Mesendoderm (in vitro differentiated cells): ENCODE data around the gene CASP5.

Source experiments
- DNase-seq: peaks from one replicate; pipeline ENCODE4 v3.0.0; 2013
- H2AK5ac ChIP-seq: 2 replicates; pipeline ENCODE4 v1.6.1; 2013; ENCODE audit warnings: low read length, inconsistent platforms
- H2BK120ac ChIP-seq: 2 replicates; pipeline ENCODE4 v1.6.1; 2013; ENCODE audit warnings: low read depth, mild to moderate bottlenecking, low read length, moderate library complexity, mixed read lengths
- H2BK15ac ChIP-seq: replicated peaks from 2 replicates; pipeline ENCODE4 v1.6.1; 2013; ENCODE audit warnings: low read depth, mild to moderate bottlenecking, moderate library complexity
- H2BK5ac ChIP-seq: 2 replicates; pipeline ENCODE4 v1.6.1; 2013; ENCODE audit warnings: low read length, inconsistent platforms
- H3K18ac ChIP-seq: 2 replicates; pipeline ENCODE4 v1.6.1; 2013; ENCODE audit warnings: mild to moderate bottlenecking, low read length, mixed read lengths
- H3K23ac ChIP-seq: one replicate; pipeline ENCODE4 v1.6.1; 2013; ENCODE audit warnings: low read length
- H3K27ac ChIP-seq: 2 replicates; pipeline ENCODE4 v1.5.1; 2013; ENCODE audit warnings: low read depth, mild to moderate bottlenecking, inconsistent platforms, low read length, moderate library complexity
- H3K27me3 ChIP-seq: 2 replicates; pipeline ENCODE4 v1.6.1; 2013; ENCODE audit warnings: low read length, control low read depth, mild to moderate bottlenecking, inconsistent platforms; ENCODE audit not compliant: insufficient read depth, poor library complexity
- H3K36me3 ChIP-seq: 2 replicates; pipeline ENCODE4 v1.6.1; 2013; ENCODE audit warnings: low read length, inconsistent platforms; ENCODE audit not compliant: control insufficient read depth, insufficient read depth
- H3K4ac ChIP-seq: one replicate; pipeline ENCODE4 v1.6.1; 2013; ENCODE audit warnings: low read depth, mild to moderate bottlenecking, low read length, moderate library complexity
- H3K4me1 ChIP-seq: 2 replicates; pipeline ENCODE4 v1.6.1; 2013; ENCODE audit warnings: low read depth, low read length, inconsistent platforms; ENCODE audit not compliant: control insufficient read depth
- H3K4me2 ChIP-seq: 2 replicates; pipeline ENCODE4 v1.6.1; 2013; ENCODE audit warnings: low read length
- H3K4me3 ChIP-seq: 2 replicates; pipeline ENCODE4 v1.5.1; 2013; ENCODE audit warnings: mild to moderate bottlenecking, low read length
- H3K56ac ChIP-seq: one replicate; pipeline ENCODE4 v1.6.1; 2013; ENCODE audit warnings: low read length
- H3K79me1 ChIP-seq: 2 replicates; pipeline ENCODE4 v1.6.1; 2013; ENCODE audit warnings: low read length, inconsistent platforms
- H3K79me2 ChIP-seq: 2 replicates; pipeline ENCODE4 v1.6.1; 2013; ENCODE audit warnings: mild to moderate bottlenecking, low read length; ENCODE audit not compliant: control insufficient read depth, insufficient read depth
- H3K9ac ChIP-seq: 2 replicates; pipeline ENCODE4 v1.6.1; 2013; ENCODE audit warnings: low read length, inconsistent platforms
- H4K5ac ChIP-seq: one replicate; pipeline ENCODE4 v1.6.1; 2013; ENCODE audit warnings: low read length
- H4K8ac ChIP-seq: one replicate; pipeline ENCODE4 v1.6.1; 2013; ENCODE audit warnings: low read depth, mild to moderate bottlenecking, control low read depth, low read length, moderate library complexity
- WGBS: extraction: QIAGEN DNeasy Blood & Tissue Kit; methylation state at CpG from one replicate; pipeline ENCODE4 v1.1.7; 2013; ENCODE audit warnings: low lambda C conversion rate, missing lambda C conversion rate; ENCODE audit not compliant: insufficient coverage; ENCODE audit errors: extremely low coverage; 5-methylcytosine and 5-hydroxymethylcytosine counted together

Gene CASP5

DNA sequence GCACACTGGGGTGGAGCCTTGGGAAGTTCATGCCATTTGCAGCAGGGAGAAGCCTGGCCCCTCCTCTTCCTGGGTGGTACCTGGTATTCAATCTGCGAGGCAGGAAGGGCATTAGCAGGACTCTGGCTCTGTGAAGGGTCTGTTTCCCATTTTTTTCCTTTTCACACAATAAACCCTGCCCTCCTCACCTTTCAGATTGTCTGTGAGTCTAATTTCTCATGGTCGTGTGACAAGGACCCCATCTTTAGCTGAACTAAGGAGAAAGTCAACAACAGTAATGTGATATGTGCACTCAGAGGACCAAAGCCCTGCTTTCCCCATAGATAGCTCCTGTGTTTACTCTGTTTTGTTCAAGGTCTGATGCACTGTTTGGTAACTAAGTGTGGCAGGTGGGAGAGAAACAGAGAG, 28.0 kb downstream of the CASP5 start:
- no peak overlapping the region for H3K18ac ChIP-seq
- H3K9ac ChIP-seq = no peak overlapping the region
- H3K56ac ChIP-seq = no peak overlapping the region
- H3K4me1 ChIP-seq = no peaks in the 10 kb centered on the region
- H3K4me2 ChIP-seq = no peak overlapping the region
- no peak overlapping the region for H2BK5ac ChIP-seq
- no peak overlapping the region for H4K8ac ChIP-seq
- WGBS = no CpG with 5 or more reads among the region's 2 CpGs
- no peaks in the 10 kb centered on the region for H3K79me1 ChIP-seq
- no peak overlapping the region for H3K23ac ChIP-seq
- H3K79me2 ChIP-seq = no peaks in the 10 kb centered on the region
- no peak overlapping the region for H3K27ac ChIP-seq
- no peak overlapping the region for H2BK15ac ChIP-seq
- H4K5ac ChIP-seq = no peak overlapping the region
- no peak overlapping the region for H2BK120ac ChIP-seq
- H3K27me3 ChIP-seq = no peaks in the 10 kb centered on the region
- no peak overlapping the region for H2AK5ac ChIP-seq
- no peak for DNase-seq
- H3K4ac ChIP-seq = no peak overlapping the region
- H3K4me3 ChIP-seq = no peak overlapping the region
- no peaks in the 10 kb centered on the region for H3K36me3 ChIP-seq

DNA sequence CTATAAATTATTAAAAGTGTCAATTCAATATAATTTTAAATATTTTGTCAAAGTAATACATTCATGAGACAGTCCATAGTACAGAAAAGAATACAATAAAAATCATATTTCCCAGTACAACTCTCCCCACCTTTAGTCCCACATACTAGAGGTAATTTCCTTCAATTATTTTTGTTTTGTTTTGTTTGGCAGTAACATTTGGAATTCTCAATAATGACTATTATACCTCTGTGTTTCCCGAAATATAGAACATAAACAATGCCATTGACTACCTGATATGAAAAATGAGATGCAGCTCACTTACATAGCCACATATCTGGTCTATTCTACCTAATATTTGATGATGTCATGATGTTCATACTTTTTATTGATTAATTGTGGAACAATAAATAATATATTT, 30.2 kb downstream of the CASP5 start:
- no peak overlapping the region for H3K56ac ChIP-seq
- H2BK120ac ChIP-seq = no peak overlapping the region
- no peak for DNase-seq
- no peak overlapping the region for H3K23ac ChIP-seq
- H4K8ac ChIP-seq = no peak overlapping the region
- H3K27me3 ChIP-seq = no peaks in the 10 kb centered on the region
- H2BK15ac ChIP-seq = no peak overlapping the region
- H3K27ac ChIP-seq = no peak overlapping the region
- no peak overlapping the region for H3K18ac ChIP-seq
- no peak overlapping the region for H3K4me3 ChIP-seq
- H3K4me1 ChIP-seq = no peaks in the 10 kb centered on the region
- H3K79me2 ChIP-seq = no peaks in the 10 kb centered on the region
- H3K4me2 ChIP-seq = no peak overlapping the region
- no peak overlapping the region for H3K4ac ChIP-seq
- no peak overlapping the region for H2BK5ac ChIP-seq
- WGBS = no CpG with 5 or more reads among the region's 1 CpG
- no peak overlapping the region for H3K9ac ChIP-seq
- H3K36me3 ChIP-seq = no peaks in the 10 kb centered on the region
- H3K79me1 ChIP-seq = no peaks in the 10 kb centered on the region
- no peak overlapping the region for H4K5ac ChIP-seq
- H2AK5ac ChIP-seq = no peak overlapping the region

DNA sequence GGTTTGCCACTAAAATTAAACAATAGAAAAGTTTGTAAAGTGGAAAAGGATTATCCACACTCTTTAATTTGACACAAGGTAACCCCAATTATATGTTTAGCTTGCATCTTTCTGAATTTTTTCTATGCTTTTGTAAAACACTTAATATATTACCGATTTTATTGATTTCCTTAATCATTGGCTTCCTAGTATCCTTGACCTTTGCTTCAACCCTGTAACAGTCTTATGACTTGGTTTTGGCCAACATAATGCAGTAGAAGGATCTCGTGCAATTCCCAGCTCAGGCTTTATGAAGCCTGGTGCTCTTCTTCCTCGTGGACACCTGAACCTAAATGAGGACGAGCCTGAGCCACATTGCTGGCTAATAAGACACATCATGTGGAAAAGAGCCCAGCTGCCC, 31.0 kb downstream of the CASP5 start:
- Histone ChIP-seq H3K23ac (no peak overlapping the region), H3K56ac (no peak overlapping the region), H3K36me3 (no peaks in the 10 kb centered on the region), H3K79me1 (no peaks in the 10 kb centered on the region), H4K5ac (no peak overlapping the region), H3K4me2 (no peak overlapping the region), H3K4me3 (no peak overlapping the region), H3K79me2 (no peaks in the 10 kb centered on the region), H3K9ac (no peak overlapping the region), H4K8ac (no peak overlapping the region), H3K4ac (no peak overlapping the region), H3K4me1 (no peaks in the 10 kb centered on the region), H3K27ac (no peak overlapping the region), H3K27me3 (no peaks in the 10 kb centered on the region), H2AK5ac (no peak overlapping the region), H2BK15ac (no peak overlapping the region), H3K18ac (no peak overlapping the region), H2BK120ac (no peak overlapping the region), H2BK5ac (no peak overlapping the region)
- WGBS = no CpG with 5 or more reads among the region's 4 CpGs
- DNase-seq = no peak

DNA sequence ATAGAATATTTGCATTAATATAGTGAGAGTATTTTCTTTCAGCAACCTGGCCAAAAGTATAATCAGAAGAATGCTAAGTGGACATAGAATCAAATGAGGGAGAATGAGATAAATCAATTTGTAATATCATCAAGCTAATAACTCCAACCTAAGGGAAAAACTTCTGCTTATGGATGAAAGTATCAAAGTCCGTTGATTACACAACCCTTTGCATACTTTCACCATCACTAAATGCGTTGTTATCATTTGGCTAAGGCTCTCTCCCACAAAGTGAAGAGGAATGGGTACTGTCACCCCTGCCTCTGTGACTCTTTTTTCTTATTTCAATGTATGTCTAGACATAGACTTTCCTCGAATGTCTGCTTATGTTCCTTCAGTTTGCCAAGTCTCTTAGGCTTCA, 38.2 kb downstream of the CASP5 start:
- Histone ChIP-seq H2AK5ac (no peak overlapping the region), H4K8ac (no peak overlapping the region), H3K56ac (no peak overlapping the region), H3K27me3 (no peaks in the 10 kb centered on the region), H3K18ac (no peak overlapping the region), H3K4ac (no peak overlapping the region), H3K79me2 (no peaks in the 10 kb centered on the region), H3K79me1 (no peaks in the 10 kb centered on the region), H3K4me2 (no peak overlapping the region), H3K23ac (no peak overlapping the region), H3K36me3 (no peaks in the 10 kb centered on the region), H2BK15ac (no peak overlapping the region), H2BK120ac (no peak overlapping the region), H3K4me3 (no peak overlapping the region), H3K27ac (no peak overlapping the region), H3K4me1 (no peaks in the 10 kb centered on the region), H4K5ac (no peak overlapping the region), H2BK5ac (no peak overlapping the region), H3K9ac (no peak overlapping the region)
- WGBS = no CpG with 5 or more reads among the region's 3 CpGs
- no peak for DNase-seq

DNA sequence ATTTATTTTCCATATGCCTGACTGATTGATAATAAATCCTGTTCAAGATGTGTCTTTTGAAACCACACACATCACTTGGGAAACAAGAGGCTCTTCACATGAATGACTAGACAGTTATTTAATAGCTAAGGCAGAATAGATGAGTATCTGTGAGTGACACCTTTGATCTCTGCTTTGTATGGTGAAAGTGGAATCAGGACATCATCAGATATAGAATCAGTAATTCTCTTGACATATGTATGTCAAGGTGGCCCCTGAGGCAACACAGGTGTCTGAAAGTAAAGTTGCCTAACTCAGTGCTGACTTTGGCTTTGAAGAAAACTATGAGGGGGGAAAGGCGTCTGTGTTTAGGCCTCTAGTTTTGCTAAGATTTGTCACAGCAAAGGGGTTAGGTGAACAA, 43.1 kb downstream of the CASP5 start:
- no peak overlapping the region for H2BK15ac ChIP-seq
- H3K9ac ChIP-seq = no peak overlapping the region
- WGBS = no CpG with 5 or more reads among the region's 1 CpG
- H4K5ac ChIP-seq = no peak overlapping the region
- no peaks in the 10 kb centered on the region for H3K36me3 ChIP-seq
- H3K4ac ChIP-seq = no peak overlapping the region
- H3K56ac ChIP-seq = no peak overlapping the region
- no peak overlapping the region for H3K18ac ChIP-seq
- no peaks in the 10 kb centered on the region for H3K79me1 ChIP-seq
- no peak overlapping the region for H2BK120ac ChIP-seq
- H2AK5ac ChIP-seq = no peak overlapping the region
- H3K23ac ChIP-seq = no peak overlapping the region
- H3K27me3 ChIP-seq = no peaks in the 10 kb centered on the region
- no peaks in the 10 kb centered on the region for H3K79me2 ChIP-seq
- H2BK5ac ChIP-seq = no peak overlapping the region
- H3K4me2 ChIP-seq = no peak overlapping the region
- H3K27ac ChIP-seq = no peak overlapping the region
- H4K8ac ChIP-seq = no peak overlapping the region
- DNase-seq = no peak
- H3K4me1 ChIP-seq = no peaks in the 10 kb centered on the region
- no peak overlapping the region for H3K4me3 ChIP-seq

DNA sequence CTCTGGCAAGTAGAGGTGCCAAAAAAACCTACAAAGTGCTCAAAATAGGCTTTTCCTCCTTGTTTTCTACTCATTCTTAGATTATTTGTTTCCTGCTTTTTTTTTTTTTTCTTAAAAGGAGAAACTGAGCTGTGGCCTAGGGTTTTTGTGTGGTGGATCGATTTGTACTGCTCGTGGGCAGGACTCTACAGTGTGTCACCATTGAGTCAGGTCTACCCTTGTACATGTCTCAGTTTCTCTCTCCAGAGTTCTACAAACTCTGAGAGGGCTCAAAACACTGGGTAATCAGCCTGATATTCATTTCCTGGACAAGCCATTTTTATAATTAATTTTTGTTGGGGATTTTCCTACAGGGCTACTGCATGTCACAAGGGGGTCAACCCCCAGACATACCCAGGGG, 49.4 kb downstream of the CASP5 start:
- Histone ChIP-seq H4K5ac (no peak overlapping the region), H3K27me3 (no peaks in the 10 kb centered on the region), H3K4me3 (no peak overlapping the region), H2BK120ac (no peak overlapping the region), H3K79me2 (no peaks in the 10 kb centered on the region), H3K27ac (no peak overlapping the region), H2BK5ac (no peak overlapping the region), H3K36me3 (no peaks in the 10 kb centered on the region), H4K8ac (no peak overlapping the region), H3K4me1 (no peaks in the 10 kb centered on the region), H2BK15ac (no peak overlapping the region), H3K56ac (no peak overlapping the region), H2AK5ac (no peak overlapping the region), H3K79me1 (no peaks in the 10 kb centered on the region), H3K23ac (no peak overlapping the region), H3K9ac (no peak overlapping the region), H3K18ac (no peak overlapping the region), H3K4me2 (no peak overlapping the region), H3K4ac (no peak overlapping the region)
- DNase-seq = no peak
- WGBS = no CpG with 5 or more reads among the region's 2 CpGs
